Endothelial cell of umbilical vein (primary cell): Measurements from ENCODE around the gene TARBP2. TPM values are rescaled to one million over a fixed set of nuclear protein-coding genes. Genes with fewer than 3 reads are reported as not detected.

Experiments
- BruUV-seq: library from RNA; stranded (reverse); fragments of 400-500 nt; replicated peaks from 2 replicates; lab custom pipeline; 2021; lab: Mats Ljungman, UMichigan
- CTCF ChIA-PET: fragments of 300-600, 350-600 bp; sonication (Branson Sonifier 250); formaldehyde crosslinking; loops from one replicate; lab custom pipeline; 2021; ENCODE audit warnings: antibody characterized with exemption, inconsistent platforms; lab: Charles Lee
- POLR2A ChIA-PET: fragments of 300-600, 350-600 bp; sonication (Branson Sonifier 250); formaldehyde crosslinking; loops from one replicate; lab custom pipeline; 2021; ENCODE audit warnings: antibody characterized with exemption, inconsistent platforms; lab: Charles Lee
- DNase-seq: peaks from one replicate; pipeline ENCODE4 v3.0.0-alpha.2; 2011; ENCODE audit warnings: low read depth, low spot score
- FAIRE-seq: peaks from 2 replicates; lab custom pipeline; 2011; peaks lifted over from hg19 to GRCh38; lab: Jason Lieb, UNC
- H2AFZ ChIP-seq: 2 replicates; pipeline ENCODE4 v1.6.0; 2012; ENCODE audit warnings: low read depth, low read length, control low read depth, inconsistent platforms
- H3K27ac ChIP-seq: 2 replicates; pipeline ENCODE4 v1.5.1; 2011; ENCODE audit warnings: low read depth, mild to moderate bottlenecking, control low read depth, low read length, moderate library complexity; ENCODE audit not compliant: insufficient read depth
- H3K27me3 ChIP-seq, 2 experiments: 2 replicates each; pipeline versions ENCODE4 v1.6.0 to v1.6.1; 2011; ENCODE audit warnings: low read length in 2 of 2, mixed read lengths in 1 of 2; ENCODE audit not compliant: control insufficient read depth in 2 of 2, insufficient read depth in 2 of 2
- H3K36me3 ChIP-seq, 2 experiments: 2 replicates in 1 of 2; 3 replicates in 1 of 2; pipeline ENCODE4 v1.5.1; 2011; ENCODE audit warnings: low read length in 2 of 2, mild to moderate bottlenecking in 1 of 2, moderate library complexity in 1 of 2; ENCODE audit not compliant: control insufficient read depth in 2 of 2, insufficient read depth in 2 of 2; ENCODE audit errors: extremely low read depth in 1 of 2
- H3K4me1 ChIP-seq: 3 replicates; pipeline ENCODE4 v1.5.1; 2011; ENCODE audit warnings: mild to moderate bottlenecking, low read length; ENCODE audit not compliant: control insufficient read depth, insufficient read depth; ENCODE audit errors: extremely low read depth
- H3K4me2 ChIP-seq: 2 replicates; pipeline ENCODE4 v1.6.1; 2011; ENCODE audit warnings: low read length, control low read depth, mixed read lengths; ENCODE audit not compliant: insufficient read depth
- H3K4me3 ChIP-seq, 3 experiments: fragments of 200-600 bp in 1 of 3; sonication (generic), shearing (Covaris generic) in 1 of 3; replicated peaks in 1 of 3; 2 replicates each; pipeline ENCODE4 v1.5.1; 2011 to 2016; ENCODE audit warnings: control low read depth in 3 of 3, low read length in 3 of 3, mild to moderate bottlenecking in 2 of 3, inconsistent platforms in 1 of 3, low read depth in 1 of 3, moderate library complexity in 1 of 3; ENCODE audit not compliant: insufficient read depth in 1 of 3
- H3K79me2 ChIP-seq: 2 replicates; pipeline ENCODE4 v1.6.0; 2012; ENCODE audit warnings: low read length, inconsistent platforms; ENCODE audit not compliant: control insufficient read depth, insufficient read depth
- H3K9ac ChIP-seq: replicated peaks from 2 replicates; pipeline ENCODE3; 2011; ENCODE audit warnings: low read length, control low read depth; ENCODE audit not compliant: insufficient read depth; ENCODE audit errors: extremely low read depth
- H3K9me1 ChIP-seq: replicated peaks from 3 replicates; pipeline ENCODE4 v1.6.0; 2011; ENCODE audit warnings: mild to moderate bottlenecking, low read length; ENCODE audit not compliant: control insufficient read depth, insufficient read depth; ENCODE audit errors: extremely low read depth
- H3K9me3 ChIP-seq: replicated peaks from 2 replicates; pipeline ENCODE4 v1.5.1; 2012; ENCODE audit warnings: low read length, inconsistent platforms; ENCODE audit not compliant: control insufficient read depth, insufficient read depth
- H4K20me1 ChIP-seq: replicated peaks from 2 replicates; pipeline ENCODE3; 2011; ENCODE audit warnings: mild to moderate bottlenecking, low read length; ENCODE audit not compliant: control insufficient read depth, insufficient read depth; ENCODE audit errors: extremely low read depth
- EZH2 ChIP-seq: IDR thresholded peaks from 2 replicates; pipeline ENCODE4 v1.6.1; 2012; ENCODE audit warnings: borderline replicate concordance, low read depth, mild to moderate bottlenecking, moderate library complexity, low read length, inconsistent platforms; ENCODE audit not compliant: severe bottlenecking
- FOS ChIP-seq: IDR thresholded peaks from 2 replicates; pipeline ENCODE4 v1.6.1; 2011; ENCODE audit warnings: mild to moderate bottlenecking, low read length, moderate library complexity, borderline replicate concordance; ENCODE audit not compliant: insufficient read depth
- GATA2 ChIP-seq: IDR thresholded peaks from 2 replicates; pipeline ENCODE4 v1.7.0; 2011; ENCODE audit warnings: low read depth, mild to moderate bottlenecking, moderate library complexity, mixed read lengths, low read length; ENCODE audit not compliant: insufficient read length, insufficient read depth
- JUN ChIP-seq: IDR thresholded peaks from 2 replicates; pipeline ENCODE4 v1.6.1; 2011; ENCODE audit warnings: borderline replicate concordance, low read depth; ENCODE audit not compliant: insufficient read length, insufficient read depth
- MYC ChIP-seq: IDR thresholded peaks from one replicate; pipeline ENCODE4 v1.6.1; 2011; ENCODE audit warnings: mild to moderate bottlenecking, low read depth, low read length
- POLR2A ChIP-seq: IDR thresholded peaks from 2 replicates; pipeline ENCODE4 v1.6.1; 2012; ENCODE audit warnings: low read depth, mild to moderate bottlenecking, control low read depth, low read length
- POLR2AphosphoS5 ChIP-seq: IDR thresholded peaks from 2 replicates; pipeline ENCODE4 v1.6.1; 2012; ENCODE audit warnings: low read depth, mild to moderate bottlenecking, control low read depth, low read length, moderate library complexity; ENCODE audit not compliant: insufficient read depth
- dilution Hi-C: fragments of 300-500 bp; cut with MboI; formaldehyde crosslinking; loops from one replicate; pipeline ENCODE4 v1.15.0; 2019; ENCODE audit warnings: low sequenced_read_pairs; ENCODE audit not compliant: extremely low pct_ligation_motif_present
- intact Hi-C: fragments of 100-400 bp; cut with micrococcal nuclease; formaldehyde crosslinking; loops from one replicate; pipeline ENCODE4 v1.10.0; 2022
- polyA plus RNA-seq, 4 experiments: library from polyadenylated mRNA; depleted of rRNA in 3 of 4; stranded (reverse) in 3 of 4; unstranded in 1 of 4; fragments of >200 nt; gene quantifications; 2 replicates each; pipeline versions ENCODE4 v1.2.1 to v1.2.3, GENCODE V29; 2011 to 2012; ENCODE audit warnings: missing spikeins in 1 of 4
- total RNA-seq: library from RNA; stranded (reverse); gene quantifications from 2 replicates; pipeline ENCODE4 v1.2.3, GENCODE V29; 2021
- TF ChIP-seq, protein P1 (sequence below): IDR thresholded peaks from 2 replicates; pipeline ENCODE4 v1.6.1; 2011; ENCODE audit not compliant: insufficient read depth, insufficient read length
- TF ChIP-seq, protein P2 (sequence below), 2 donors: IDR thresholded peaks; 1 replicate in 1 of 2; 2 replicates in 1 of 2; pipeline ENCODE4 v1.5.1; 2011; ENCODE audit warnings: low read length in 2 of 2, mild to moderate bottlenecking in 2 of 2, moderate library complexity in 2 of 2, control low read depth in 1 of 2, inconsistent platforms in 1 of 2, low read depth in 1 of 2; ENCODE audit not compliant: insufficient read depth in 1 of 2; ENCODE audit errors: extremely low read depth in 1 of 2

Gene TARBP2
- total and polyA plus RNA-seq, 2 donors (not counting 3 experiments of a cell fraction or from before 2014, with no cell fraction given): 57.2 to 82.8 TPM

DNA sequence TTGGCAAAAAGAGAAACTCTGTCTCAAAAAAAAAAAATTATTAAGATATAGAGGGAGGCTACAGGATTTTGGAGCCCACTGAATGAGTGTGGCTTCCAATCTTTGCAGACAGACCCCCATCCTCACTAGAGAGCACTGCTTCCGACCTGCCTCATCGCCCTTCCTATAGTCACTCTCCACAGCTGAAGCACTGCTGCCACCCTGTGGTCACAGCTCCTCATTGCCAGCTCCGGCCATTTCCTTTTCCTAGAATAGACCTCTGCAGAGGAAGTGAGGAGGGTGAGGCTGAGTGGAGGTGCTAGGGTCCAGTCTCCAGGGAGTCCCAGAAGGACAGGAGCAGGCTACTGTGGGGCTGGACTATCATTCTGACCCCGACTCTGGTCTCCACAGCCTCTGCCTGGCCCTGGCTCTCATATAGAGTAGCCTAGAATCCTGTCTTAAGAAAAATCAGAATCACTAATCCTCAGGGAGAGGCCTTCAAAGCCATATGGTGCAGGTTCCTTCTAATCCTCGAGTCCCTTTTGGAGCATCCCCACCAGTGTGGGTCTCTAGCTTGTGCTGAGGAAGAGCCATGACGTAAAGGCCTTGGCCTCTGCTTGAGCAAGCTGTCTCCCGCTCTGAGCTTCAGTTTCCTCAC, 7.6 kb downstream of the TARBP2 start:
- dilution Hi-C loops: no loop called here
- ChIA-PET CTCF (interaction anchor here (0.6 to 3.9 kb wide), 21 partner anchors 8 to 295 kb away, joined by 3 to 48 read pairs (median 6); partner anchors contain the start of genes AAAS, ATP5MC2, MAP3K12 and MYG1), POLR2A (interaction anchor here (0.6 kb wide), 1 partner anchor 27 kb away, joined by 3 read pairs; no protein-coding TSS in a partner anchor)
- DNase-seq (peak; percentile 89), FAIRE-seq (peak; percentile 99)
- H3K27me3 ChIP-seq: no peaks in the 10 kb centered on the region
- no TSS peak for BruUV-seq
- no peak overlapping the region for H3K27ac ChIP-seq
- no peak overlapping the region for H3K4me2 ChIP-seq
- no peaks in the 10 kb centered on the region for H4K20me1 ChIP-seq
- peaks cover 9 to 44% of the 10 kb centered on the region in 2 experiments for H3K36me3 ChIP-seq
- no peak overlapping the region for H3K9ac ChIP-seq
- H3K79me2 ChIP-seq: no peaks in the 10 kb centered on the region
- no peaks in the 10 kb centered on the region for H3K9me3 ChIP-seq
- TF ChIP-seq POLR2AphosphoS5: no peak
- TF ChIP-seq FOS: no peak
- TF ChIP-seq MYC: no peak
- TF ChIP-seq, protein P1, sequence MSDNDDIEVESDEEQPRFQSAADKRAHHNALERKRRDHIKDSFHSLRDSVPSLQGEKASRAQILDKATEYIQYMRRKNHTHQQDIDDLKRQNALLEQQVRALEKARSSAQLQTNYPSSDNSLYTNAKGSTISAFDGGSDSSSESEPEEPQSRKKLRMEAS: no peak
- no peak for TF ChIP-seq POLR2A
- no peak for TF ChIP-seq JUN
- no peak for TF ChIP-seq GATA2
- TF ChIP-seq, protein P2, sequence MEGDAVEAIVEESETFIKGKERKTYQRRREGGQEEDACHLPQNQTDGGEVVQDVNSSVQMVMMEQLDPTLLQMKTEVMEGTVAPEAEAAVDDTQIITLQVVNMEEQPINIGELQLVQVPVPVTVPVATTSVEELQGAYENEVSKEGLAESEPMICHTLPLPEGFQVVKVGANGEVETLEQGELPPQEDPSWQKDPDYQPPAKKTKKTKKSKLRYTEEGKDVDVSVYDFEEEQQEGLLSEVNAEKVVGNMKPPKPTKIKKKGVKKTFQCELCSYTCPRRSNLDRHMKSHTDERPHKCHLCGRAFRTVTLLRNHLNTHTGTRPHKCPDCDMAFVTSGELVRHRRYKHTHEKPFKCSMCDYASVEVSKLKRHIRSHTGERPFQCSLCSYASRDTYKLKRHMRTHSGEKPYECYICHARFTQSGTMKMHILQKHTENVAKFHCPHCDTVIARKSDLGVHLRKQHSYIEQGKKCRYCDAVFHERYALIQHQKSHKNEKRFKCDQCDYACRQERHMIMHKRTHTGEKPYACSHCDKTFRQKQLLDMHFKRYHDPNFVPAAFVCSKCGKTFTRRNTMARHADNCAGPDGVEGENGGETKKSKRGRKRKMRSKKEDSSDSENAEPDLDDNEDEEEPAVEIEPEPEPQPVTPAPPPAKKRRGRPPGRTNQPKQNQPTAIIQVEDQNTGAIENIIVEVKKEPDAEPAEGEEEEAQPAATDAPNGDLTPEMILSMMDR (IDR thresholded peaks at IDR 0.05; ENCODE audit: extremely low read depth in 1 of 2, insufficient read depth in 1 of 2, low read depth in 1 of 2, low read length in 2 of 2): peak; percentile 90 to 94
- no peak for TF ChIP-seq EZH2
- H3K9me1 ChIP-seq: no peaks in the 10 kb centered on the region
- no peak overlapping the region for H3K4me3 ChIP-seq
- H3K4me1 ChIP-seq: peaks cover 3% of the 10 kb centered on the region
- no peak overlapping the region for H2AFZ ChIP-seq
- intact Hi-C loops: loop anchor here (1.0 to 2.0 kb wide), 4 partner anchors 26 to 184 kb away; no protein-coding TSS in a partner anchor
